PC-9 (cell line): Measurements from ENCODE around the gene HIPK1.

ENCODE experiments used
- EZH2 ChIP-seq: fragments of 200-600 bp; sonication (generic); IDR thresholded peaks from 2 replicates; pipeline ENCODE4 v1.8.0; 2017; ENCODE audit warnings: antibody characterized with exemption, low read depth
- TF ChIP-seq, protein P1 (sequence below): fragments of 200-600 bp; sonication (generic); conservative IDR thresholded peaks from 2 replicates; pipeline ENCODE4 v1.6.1; 2017; ENCODE audit warnings: mixed run types, antibody characterized with exemption, mild to moderate bottlenecking, moderate library complexity

- TF ChIP-seq, protein P1, sequence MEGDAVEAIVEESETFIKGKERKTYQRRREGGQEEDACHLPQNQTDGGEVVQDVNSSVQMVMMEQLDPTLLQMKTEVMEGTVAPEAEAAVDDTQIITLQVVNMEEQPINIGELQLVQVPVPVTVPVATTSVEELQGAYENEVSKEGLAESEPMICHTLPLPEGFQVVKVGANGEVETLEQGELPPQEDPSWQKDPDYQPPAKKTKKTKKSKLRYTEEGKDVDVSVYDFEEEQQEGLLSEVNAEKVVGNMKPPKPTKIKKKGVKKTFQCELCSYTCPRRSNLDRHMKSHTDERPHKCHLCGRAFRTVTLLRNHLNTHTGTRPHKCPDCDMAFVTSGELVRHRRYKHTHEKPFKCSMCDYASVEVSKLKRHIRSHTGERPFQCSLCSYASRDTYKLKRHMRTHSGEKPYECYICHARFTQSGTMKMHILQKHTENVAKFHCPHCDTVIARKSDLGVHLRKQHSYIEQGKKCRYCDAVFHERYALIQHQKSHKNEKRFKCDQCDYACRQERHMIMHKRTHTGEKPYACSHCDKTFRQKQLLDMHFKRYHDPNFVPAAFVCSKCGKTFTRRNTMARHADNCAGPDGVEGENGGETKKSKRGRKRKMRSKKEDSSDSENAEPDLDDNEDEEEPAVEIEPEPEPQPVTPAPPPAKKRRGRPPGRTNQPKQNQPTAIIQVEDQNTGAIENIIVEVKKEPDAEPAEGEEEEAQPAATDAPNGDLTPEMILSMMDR, result no peak
- TF ChIP-seq EZH2, result no peak
These were observed 16.2 kb downstream of the HIPK1 start for GRCh38 chr1:113945329-113945728.
